H1 (cell line): ENCODE measurements around the gene TRMT10B. TPM values are rescaled to one million over a fixed set of nuclear protein-coding genes. Genes with fewer than 3 reads are reported as not detected.
A peak's percentile ranks its signal among the peaks of the same experiment; 100 is the strongest.

Source experiments
- ASH2L ChIP-seq: fragments of 200-600, 300-600 bp; sonication (generic); IDR thresholded peaks from one replicate; pipeline ENCODE4 v1.7.1; 2017; ENCODE audit warnings: low read length
- CEBPB ChIP-seq: IDR thresholded peaks from 2 replicates; pipeline ENCODE4 v1.6.1; 2012; ENCODE audit warnings: low read depth, low read length
- CREB1 ChIP-seq: IDR thresholded peaks from 2 replicates; pipeline ENCODE4 v1.6.1; 2012; ENCODE audit warnings: inconsistent platforms
- MAX ChIP-seq: IDR thresholded peaks from 2 replicates; pipeline ENCODE4 v1.6.1; 2012; ENCODE audit warnings: inconsistent platforms
- PHF8 ChIP-seq: fragments of 200-600 bp; sonication (generic); conservative IDR thresholded peaks from 2 replicates; pipeline ENCODE4 v1.7.1; 2012; ENCODE audit warnings: low read depth, mild to moderate bottlenecking, inconsistent platforms, low read length, moderate library complexity
- SAP30 ChIP-seq: fragments of 300-600 bp; sonication (generic); IDR thresholded peaks from 2 replicates; pipeline ENCODE4 v1.7.1; 2012; ENCODE audit warnings: low read length, moderate library complexity, mild to moderate bottlenecking, inconsistent platforms; ENCODE audit not compliant: insufficient read depth, insufficient replicate concordance
- SP1 ChIP-seq: IDR thresholded peaks from 2 replicates; pipeline ENCODE4 v1.6.1; 2011; ENCODE audit warnings: low read depth, low read length
- YY1 ChIP-seq: IDR thresholded peaks from 2 replicates; pipeline ENCODE4 v1.6.1; 2011; ENCODE audit warnings: low read depth, mild to moderate bottlenecking, low read length
- polyA plus RNA-seq, 7 experiments: library from polyadenylated mRNA; depleted of rRNA in 3 of 7; stranded (reverse) in 5 of 7; unstranded in 2 of 7; fragments of >200 nt in 5 of 7; fragments of 200-250 nt in 2 of 7; gene quantifications; 1 replicate in 5 of 7; 2 replicates in 1 of 7; 4 replicates in 1 of 7; pipeline versions ENCODE4 v1.2.1 to v1.2.3, GENCODE V29; 2011 to 2013; ENCODE audit warnings: missing spikeins in 2 of 7, mixed read lengths in 2 of 7
- total RNA-seq: library from RNA; stranded (reverse); fragmentation: NEBNext Ultra II Directional; extraction: Animal tissue kit (Norgen Biotek cat#: 25700); gene quantifications from 2 replicates; pipeline ENCODE4 v1.2.1, GENCODE V29; 2021

Gene TRMT10B
- total and polyA plus RNA-seq, 2 of the 8 experiments (the other 6 are each of a cell fraction or from before 2014, with no cell fraction given) = 2.4 to 4.5 TPM

GRCh38 chr9:37753489-37754190 is at the start of gene TRMT10B (continued):
- TF ChIP-seq MAX (peak; percentile 11; the same call in 1 of the 2 replicates), CREB1 (0 out of 2 replicates have a peak, but pooled peaks have one; percentile 49), SAP30 (peak; percentile 71), ASH2L (peak; percentile 67), YY1 (no peak), CEBPB (peak; percentile 50; the same call in 1 of the 2 replicates), SP1 (no peak), PHF8 (peak; percentile 67)
